ENCODE measurements around the gene TMEM243. TPM values are rescaled to one million over a fixed set of nuclear protein-coding genes. Genes with fewer than 3 reads are reported as not detected.
A peak's percentile ranks its signal among the peaks of the same experiment; 100 is the strongest.

The TMEM243 gene
- total and polyA plus RNA-seq, 2 of the 4 experiments (the other 2 are of a cell fraction), result 28.7 to 31.1 TPM

DNA sequence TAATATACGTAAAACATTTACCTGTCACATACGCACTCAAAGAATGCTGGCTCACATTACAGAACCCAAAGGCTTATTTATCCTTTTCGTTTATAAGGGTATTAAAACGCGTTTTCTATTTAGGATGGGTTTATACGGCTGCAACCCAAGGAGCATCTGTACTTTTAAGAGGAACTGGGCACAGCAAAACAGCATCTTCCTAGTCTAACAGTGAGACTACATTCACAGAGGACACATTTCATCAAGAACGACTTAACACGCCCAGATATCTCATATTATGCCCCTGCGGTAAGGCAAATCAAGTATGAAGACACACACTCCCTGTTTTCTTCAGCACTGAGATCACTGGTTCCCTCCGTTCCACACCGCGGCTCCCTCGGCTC is 67.8 kb downstream of the TMEM243 start:
- BruUV-seq (replicated peaks), result no TSS peak
- in situ Hi-C loops (cut with MboI; ENCODE audit: low sequenced_read_pairs), result no loop called here

More for the DNA sequence above, 67.8 kb downstream of the TMEM243 start:
- intact Hi-C loops (cut with micrococcal nuclease), result loop anchor here (1.0 to 10.0 kb wide), 5 partner anchors 68 to 723 kb away; partner anchors contain the start of genes CROT, DBF4, SLC25A40 and TMEM243
- peaks cover 21% of the 10 kb centered on the region for H4K20me1 ChIP-seq (ENCODE audit: insufficient read depth, low read length)
- peak overlapping the region; percentile 15 for H2BK120ac ChIP-seq (ENCODE audit: low read depth, low read length)
- peak overlapping the region; percentile 88 for H3K56ac ChIP-seq (ENCODE audit: extremely low read depth, insufficient read depth, low read length)
- peak overlapping the region; percentile 80 for H4K91ac ChIP-seq (ENCODE audit: insufficient read depth, low read depth, low read length)
- peaks cover 5 to 7% of the 10 kb centered on the region in 2 experiments; a peak in 1 of 4 replicates for H3K79me1 ChIP-seq (ENCODE audit: low read depth in 1 of 2, low read length in 2 of 2)
- ChIA-PET CTCF (interaction anchor here (0.6 to 0.9 kb wide), 2 partner anchors 20 to 262 kb away, joined by 3 read pairs; no protein-coding TSS in a partner anchor), POLR2A (ENCODE audit: unreplicated experiment) (no interaction called here)
- H2AK9ac ChIP-seq (replicated peaks; ENCODE audit: low read depth, low read length, poor library complexity), result peak overlapping the region; percentile 87
- H2BK20ac ChIP-seq (ENCODE audit: low read depth, low read length), result 0 out of 2 replicates have a peak overlapping the region, but pooled peaks have one; percentile 35
- no peaks in the 10 kb centered on the region for H3K9me3 ChIP-seq (ENCODE audit: control insufficient read depth, insufficient read depth, low read length)
- dilution Hi-C loops (cut with HindIII; ENCODE audit: low sequenced_read_pairs, unreplicated experiment), result no loop called here
- H3K4me3 ChIP-seq (ENCODE audit: insufficient read depth, low read depth, low read length), result peak overlapping the region; percentile 81
- H3K4me2 ChIP-seq (ENCODE audit: low read depth, low read length), result peak overlapping the region; percentile 92
- H2BK15ac ChIP-seq (ENCODE audit: low read depth, low read length), result peak overlapping the region; percentile 92; the same call in 2 of the 3 replicates
- no peak for TF ChIP-seq SMC3 (IDR thresholded peaks at IDR 0.05; ENCODE audit: low read depth, low read length)
- no peak for TF ChIP-seq FOS (IDR thresholded peaks at IDR 0.05; ENCODE audit: low read depth, low read length)
- no peak for TF ChIP-seq MAZ (IDR thresholded peaks at IDR 0.05; ENCODE audit: borderline replicate concordance, low read depth, low read length)
- no peak for TF ChIP-seq MAFK (IDR thresholded peaks at IDR 0.05; ENCODE audit: low read depth, low read length)
- TF ChIP-seq RAD21 (IDR thresholded peaks at IDR 0.05; ENCODE audit: low read length), result no peak
- TF ChIP-seq NFE2L2 (IDR thresholded peaks at IDR 0.05; ENCODE audit: low read depth, low read length), result no peak
- TF ChIP-seq RCOR1 (IDR thresholded peaks at IDR 0.05; ENCODE audit: insufficient replicate concordance, low read length), result no peak
- TF ChIP-seq, protein P1, sequence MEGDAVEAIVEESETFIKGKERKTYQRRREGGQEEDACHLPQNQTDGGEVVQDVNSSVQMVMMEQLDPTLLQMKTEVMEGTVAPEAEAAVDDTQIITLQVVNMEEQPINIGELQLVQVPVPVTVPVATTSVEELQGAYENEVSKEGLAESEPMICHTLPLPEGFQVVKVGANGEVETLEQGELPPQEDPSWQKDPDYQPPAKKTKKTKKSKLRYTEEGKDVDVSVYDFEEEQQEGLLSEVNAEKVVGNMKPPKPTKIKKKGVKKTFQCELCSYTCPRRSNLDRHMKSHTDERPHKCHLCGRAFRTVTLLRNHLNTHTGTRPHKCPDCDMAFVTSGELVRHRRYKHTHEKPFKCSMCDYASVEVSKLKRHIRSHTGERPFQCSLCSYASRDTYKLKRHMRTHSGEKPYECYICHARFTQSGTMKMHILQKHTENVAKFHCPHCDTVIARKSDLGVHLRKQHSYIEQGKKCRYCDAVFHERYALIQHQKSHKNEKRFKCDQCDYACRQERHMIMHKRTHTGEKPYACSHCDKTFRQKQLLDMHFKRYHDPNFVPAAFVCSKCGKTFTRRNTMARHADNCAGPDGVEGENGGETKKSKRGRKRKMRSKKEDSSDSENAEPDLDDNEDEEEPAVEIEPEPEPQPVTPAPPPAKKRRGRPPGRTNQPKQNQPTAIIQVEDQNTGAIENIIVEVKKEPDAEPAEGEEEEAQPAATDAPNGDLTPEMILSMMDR (conservative IDR thresholded peaks at IDR 0.05; ENCODE audit: low read depth, low read length), result no peak
- TF ChIP-seq CHD1 (IDR thresholded peaks at IDR 0.05; ENCODE audit: low read depth, low read length), result no peak
- no peak for TF ChIP-seq MXI1 (IDR thresholded peaks at IDR 0.05; ENCODE audit: borderline replicate concordance, low read depth, low read length)
- peak overlapping the region; percentile 78 for H3K14ac ChIP-seq (replicated peaks; ENCODE audit: low read depth, low read length)
- H2AK5ac ChIP-seq (ENCODE audit: low read depth, low read length), result 0 out of 2 replicates have a peak overlapping the region, but pooled peaks have one; percentile 31
- DNase-seq (no peak), ATAC-seq (ENCODE audit: low read depth) (peak; percentile 30)
- no peaks in the 10 kb centered on the region for H3K27me3 ChIP-seq (ENCODE audit: control insufficient read depth, insufficient read depth, low read length)
- peak overlapping the region; percentile 61 for H3K23ac ChIP-seq (ENCODE audit: low read depth, low read length)
- peak overlapping the region; percentile 92 for H3K9ac ChIP-seq (ENCODE audit: low read depth, low read length)
- peak overlapping the region; percentile 94 to 96 for H4K8ac ChIP-seq (ENCODE audit: low read depth in 2 of 2, low read length in 2 of 2)
- peak overlapping the region; percentile 93 for H2BK5ac ChIP-seq (ENCODE audit: low read depth, low read length, poor library complexity, severe bottlenecking)
- H3K27ac ChIP-seq (ENCODE audit: insufficient read depth, low read length), result peak overlapping the region; percentile 89
- H2AFZ ChIP-seq (replicated peaks; ENCODE audit: low read length, poor library complexity), result peak overlapping the region; percentile 100
- peak overlapping the region; percentile 90 for H3K4ac ChIP-seq (ENCODE audit: low read depth, low read length)
- H4K5ac ChIP-seq (ENCODE audit: low read depth, low read length), result peak overlapping the region; percentile 76
- H3K36me3 ChIP-seq (ENCODE audit: control insufficient read depth, insufficient read depth, low read length), result no peaks in the 10 kb centered on the region
- 0 out of 2 replicates have a peak overlapping the region, but pooled peaks have one; percentile 62 for H3K18ac ChIP-seq (ENCODE audit: low read depth, low read length)
- H3K4me1 ChIP-seq (ENCODE audit: control insufficient read depth, insufficient read depth, low read length), result no peaks in the 10 kb centered on the region
- no peaks in the 10 kb centered on the region for H3K9me1 ChIP-seq (ENCODE audit: insufficient read depth, low read length)
- 0% methylated on average over 6 of the region's 13 CpGs; no CpG with 5 or more reads in 1 of the 2 experiments for WGBS, 2 experiments (ENCODE audit: extremely low coverage in 2 of 2, insufficient read length in 1 of 2)

All from IMR-90 (cell line).